CD4-positive, alpha-beta T cell treated with Interleukin-6 at 100 ng/mL for 8 hours (primary cell): ENCODE measurements around the gene GRAMD4.

Experiments used
- DNase-seq: peaks from one replicate; pipeline ENCODE4 v3.0.0-alpha.2; 2020; ENCODE audit warnings: mixed read lengths, low spot score

The GRAMD4 gene

GRCh38 chr22:46725096-46725495, 104.9 kb downstream of the GRAMD4 start:
- DNase-seq, result no peak

- no peak for DNase-seq
Observed at GRCh38 chr22:46726066-46726985, 106.1 kb downstream of the GRAMD4 start.

DNA sequence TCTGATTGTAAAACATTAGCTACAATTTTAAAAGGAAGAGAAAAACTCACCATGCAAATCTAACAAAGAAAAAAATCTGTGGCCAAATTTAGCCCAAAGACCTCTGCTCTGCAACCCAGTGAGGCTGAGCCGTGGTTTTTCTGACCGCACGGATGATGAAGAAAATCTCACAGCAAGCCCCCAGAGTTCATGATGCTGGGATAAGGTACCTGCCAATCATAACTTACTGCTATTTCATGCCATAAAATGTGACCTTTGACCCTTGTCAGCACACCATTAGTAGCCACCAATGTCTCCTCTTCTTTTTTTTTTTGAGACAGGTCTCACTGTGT, 106.8 kb downstream of the GRAMD4 start:
- DNase-seq, result no peak

DNA sequence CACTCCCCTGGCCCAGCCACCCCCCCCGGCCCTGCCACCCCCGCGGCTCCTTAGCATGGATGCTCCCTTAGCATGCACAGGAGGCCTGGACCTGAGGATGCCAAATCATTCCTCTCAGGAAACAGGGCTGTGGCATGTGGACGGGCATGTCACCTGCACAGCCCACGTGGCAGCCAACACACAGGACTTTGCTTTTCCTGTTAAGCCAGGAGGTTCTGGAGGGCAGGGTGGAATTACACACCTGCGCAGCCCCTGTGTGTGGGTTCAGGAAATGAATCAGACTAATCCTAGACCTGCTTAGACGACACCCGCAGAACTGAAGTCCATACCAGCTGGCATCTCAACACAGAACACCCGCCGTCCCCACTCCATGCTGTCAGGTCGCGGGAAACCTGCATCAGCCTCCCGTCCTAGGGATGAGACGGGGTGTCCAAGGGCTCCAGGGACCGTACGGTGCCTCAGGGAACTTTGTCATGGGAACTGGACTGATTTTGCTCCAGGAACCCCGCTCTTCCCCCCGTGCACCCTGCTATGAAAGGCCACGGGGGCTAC, 107.7 kb downstream of the GRAMD4 start:
- no peak for DNase-seq

DNA sequence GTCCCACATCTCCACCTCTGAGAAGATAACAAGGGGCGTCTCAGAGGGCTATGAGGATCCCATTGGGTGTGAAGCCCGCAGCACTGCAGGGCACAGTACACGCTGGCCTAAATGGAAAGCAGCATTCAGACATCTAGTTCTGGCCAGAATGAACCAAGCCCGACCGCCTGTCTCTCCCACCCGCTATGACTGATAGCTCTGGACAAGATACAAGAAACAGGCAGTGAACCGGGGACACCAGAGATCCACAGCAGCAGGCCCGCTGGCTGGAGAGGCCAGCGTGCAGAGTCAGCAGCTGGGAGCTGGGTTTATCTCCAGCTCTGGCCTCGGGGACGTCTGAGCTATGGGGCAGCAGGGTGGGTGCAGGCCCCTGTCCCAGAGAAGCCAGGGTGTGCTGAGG, 108.3 kb downstream of the GRAMD4 start:
- no peak for DNase-seq
